ENCODE data around the gene EFHC1.

- TF ChIP-seq CTCF (IDR thresholded peaks at IDR 0.05; ENCODE audit: insufficient read depth, low read length, poor library complexity, severe bottlenecking) (no peak), EZH2phosphoT487 (conservative IDR thresholded peaks at IDR 0.05; ENCODE audit: low read length) (no peak)
These were observed 80.3 kb downstream of the EFHC1 start for GRCh38 chr6:52500238-52501129.
